HepG2 (cell line): ENCODE results near the gene PHYH. TPM values are rescaled to one million over a fixed set of nuclear protein-coding genes. Genes with fewer than 3 reads are reported as not detected.

Experiments used
- CCDC6 ChIP-seq: sonication (generic); formaldehyde crosslinking; IDR thresholded peaks from 2 replicates; pipeline ENCODE4 v1.8.1; 2022; ENCODE audit warnings: mild to moderate bottlenecking, missing genetic modification reagents, moderate library complexity
- CHCHD3 ChIP-seq: sonication (generic); formaldehyde crosslinking; IDR thresholded peaks from 2 replicates; pipeline ENCODE4 v1.8.0; 2022; ENCODE audit warnings: mild to moderate bottlenecking, missing genetic modification reagents, moderate library complexity
- DNMT3B ChIP-seq: conservative IDR thresholded peaks from 2 replicates; pipeline ENCODE4 v1.6.1; 2016; ENCODE audit warnings: missing biosample characterization, control low read depth
- ELF3 ChIP-seq: IDR thresholded peaks from 2 replicates; pipeline ENCODE4 v1.6.1; 2016; ENCODE audit warnings: missing genetic modification reagents, missing compliant biosample characterization
- ESRRA ChIP-seq: sonication (generic); formaldehyde crosslinking; IDR thresholded peaks from 2 replicates; pipeline ENCODE4 v1.5.1; 2020; ENCODE audit warnings: mild to moderate bottlenecking, low read depth, missing genetic modification reagents
- GATAD1 ChIP-seq: IDR thresholded peaks from 2 replicates; pipeline ENCODE4 v1.6.1; 2016; ENCODE audit warnings: missing genetic modification reagents, missing compliant biosample characterization
- GMEB2 ChIP-seq: IDR thresholded peaks from 2 replicates; pipeline ENCODE4 v1.6.1; 2016; ENCODE audit warnings: missing biosample characterization, missing genetic modification reagents, low read depth
- HINFP ChIP-seq: sonication (generic); formaldehyde crosslinking; IDR thresholded peaks from 2 replicates; pipeline ENCODE4 v1.4.0; 2020; ENCODE audit warnings: low read depth, mild to moderate bottlenecking, missing genetic modification reagents
- HNRNPLL ChIP-seq: fragments of 200-400 bp; formaldehyde crosslinking; IDR thresholded peaks from 2 replicates; pipeline ENCODE4 v1.6.1; 2017; ENCODE audit warnings: mild to moderate bottlenecking, low read depth, low read length; ENCODE audit not compliant: poor library complexity, severe bottlenecking
- IRF2 ChIP-seq: IDR thresholded peaks from 2 replicates; pipeline ENCODE4 v1.6.1; 2018; ENCODE audit warnings: missing genetic modification reagents, missing compliant biosample characterization
- NFE2L2 ChIP-seq: fragments of 150-350 bp; IDR thresholded peaks from 2 replicates; pipeline ENCODE4 v1.6.1; 2014; ENCODE audit warnings: low read length
- SMAD9 ChIP-seq: sonication (generic); formaldehyde crosslinking; IDR thresholded peaks from 2 replicates; pipeline ENCODE4 v1.5.1; 2020; ENCODE audit warnings: mild to moderate bottlenecking, missing genetic modification reagents
- SMARCE1 ChIP-seq: fragments of 450-650 bp; IDR thresholded peaks from 2 replicates; pipeline ENCODE4 v1.6.1; 2017; ENCODE audit warnings: borderline replicate concordance
- ZBTB25 ChIP-seq: IDR thresholded peaks from 2 replicates; pipeline ENCODE4 v1.6.1; 2018; ENCODE audit warnings: missing genetic modification reagents
- ZBTB34 ChIP-seq: sonication (generic); formaldehyde crosslinking; IDR thresholded peaks from 2 replicates; pipeline ENCODE4 v1.8.0; 2022; ENCODE audit warnings: mild to moderate bottlenecking, missing genetic modification reagents
- ZBTB43 ChIP-seq: sonication (generic); formaldehyde crosslinking; conservative IDR thresholded peaks from 2 replicates; pipeline ENCODE4 v1.4.0; 2020; ENCODE audit warnings: missing genetic modification reagents
- ZNF274 ChIP-seq: sonication (generic); formaldehyde crosslinking; IDR thresholded peaks from 2 replicates; pipeline ENCODE4 v1.5.1; 2020; ENCODE audit warnings: mild to moderate bottlenecking, missing genetic modification reagents
- ZNF281 ChIP-seq: sonication (generic); formaldehyde crosslinking; IDR thresholded peaks from 2 replicates; pipeline ENCODE4 v1.4.0; 2020; ENCODE audit warnings: missing genetic modification reagents, borderline replicate concordance
- ZNF788 ChIP-seq: sonication (generic); formaldehyde crosslinking; IDR thresholded peaks from 2 replicates; pipeline ENCODE4 v1.5.0; 2020; ENCODE audit warnings: mild to moderate bottlenecking, missing genetic modification reagents, borderline replicate concordance
- polyA plus RNA-seq, 8 experiments: library from polyadenylated mRNA; depleted of rRNA in 3 of 8; stranded (reverse) in 7 of 8; unstranded in 1 of 8; fragments of >200 nt; fragmentation: Illumina TruSeq in 4 of 8; extraction: Trizol in 4 of 8; gene quantifications; 2 replicates each; pipeline versions ENCODE4 v1.2.1 to v1.2.3, GENCODE V29; 2011 to 2016; ENCODE audit warnings: low read depth in 4 of 8, missing spikeins in 1 of 8, mixed read lengths in 1 of 8; ENCODE audit not compliant: insufficient read depth in 1 of 8
- total RNA-seq, 5 experiments: library from RNA; depleted of rRNA; stranded (reverse); fragments of >200 nt; fragmentation: Illumina TruSeq; extraction: Trizol; gene quantifications; 2 replicates each; pipeline ENCODE4 v1.2.3, GENCODE V29; 2016; ENCODE audit warnings: low read depth in 1 of 5

Gene PHYH
- total and polyA plus RNA-seq, 2 of the 13 experiments (the other 11 are each of a cell fraction or from before 2014, with no cell fraction given) = 27.2 to 34.5 TPM

GRCh38 chr10:13298748-13299436 lies 972 bp downstream of the PHYH start (continued):
- TF ChIP-seq ZBTB43 = no peak
- no peak for TF ChIP-seq ZBTB34
- no peak for TF ChIP-seq DNMT3B (CRISPR knock-in tag)
- no peak for TF ChIP-seq CHCHD3 (CRISPR knock-in tag)
- TF ChIP-seq SMARCE1 = no peak
- TF ChIP-seq NFE2L2 = no peak
- no peak for TF ChIP-seq ZNF788
- 0 out of 2 replicates have a peak, but pooled peaks have one; percentile 14 for TF ChIP-seq ZBTB25 (CRISPR knock-in tag)
- no peak for TF ChIP-seq HINFP (CRISPR knock-in tag)
- no peak for TF ChIP-seq SMAD9
- TF ChIP-seq ESRRA = no peak
- TF ChIP-seq IRF2 (CRISPR knock-in tag) = no peak; the same call in 1 of the 2 replicates
- TF ChIP-seq ELF3 = no peak; the same call in 1 of the 2 replicates
- TF ChIP-seq ZNF281 = no peak
- TF ChIP-seq CCDC6 (CRISPR knock-in tag) = no peak
- TF ChIP-seq ZNF274 = no peak
- TF ChIP-seq GMEB2 = no peak
- peak; percentile 29; the same call in 1 of the 2 replicates for TF ChIP-seq GATAD1 (CRISPR knock-in tag)
- no peak for TF ChIP-seq HNRNPLL
